ENCODE results near the gene ARID5A. TPM values are rescaled to one million over a fixed set of nuclear protein-coding genes. Genes with fewer than 3 reads are reported as not detected.

Gene ARID5A
- total and polyA plus RNA-seq, 7 donors, result 12.9 to 73.6 (median 29.9) TPM

GRCh38 chr2:96514521-96514920, 22.0 kb upstream of the ARID5A start:
- Histone ChIP-seq H3K27ac (no peak overlapping the region), H3K27me3 (ENCODE audit: insufficient read depth in 3 of 3, low read length in 2 of 3) (no peaks in the 10 kb centered on the region), H3K4me1 (peaks cover 9% of the 10 kb centered on the region), H3K36me3 (ENCODE audit: insufficient read depth in 1 of 2, low read depth in 1 of 2) (no peaks in the 10 kb centered on the region), H3K4me3 (no peak overlapping the region), H3K9me3 (peaks cover 3% of the 10 kb centered on the region)
- 82 to 87% (median 86%) methylated on average over 6 of the region's 6 CpGs for WGBS, 3 donors
- ATAC-seq (no peak), DNase-seq (no peak)
- no peak for TF ChIP-seq CTCF (IDR thresholded peaks at IDR 0.05)
- intact Hi-C loops (cut with DNase I), result loop anchor here in 1 of 2 donors (10.0 kb wide), 1 partner anchor 200 kb away; no protein-coding TSS in a partner anchor

GRCh38 chr2:96517079-96517478, 19.5 kb upstream of the ARID5A start:
- H3K27me3 ChIP-seq (ENCODE audit: insufficient read depth in 3 of 3, low read length in 2 of 3), result no peaks in the 10 kb centered on the region
- no peak overlapping the region for H3K4me3 ChIP-seq
- no peaks in the 10 kb centered on the region for H3K4me1 ChIP-seq
- DNase-seq (no peak), ATAC-seq (no peak)
- H3K9me3 ChIP-seq, result peaks cover 3% of the 10 kb centered on the region
- no peak for TF ChIP-seq CTCF (IDR thresholded peaks at IDR 0.05)
- no peak overlapping the region for H3K27ac ChIP-seq
- 86 to 87% (median 87%) methylated on average over 1 of the region's 1 CpG for WGBS, 3 donors
- no peaks in the 10 kb centered on the region for H3K36me3 ChIP-seq (ENCODE audit: insufficient read depth in 1 of 2, low read depth in 1 of 2)
- intact Hi-C loops (cut with DNase I), result loop anchor here in 1 of 2 donors (10.0 kb wide), 1 partner anchor 202 kb away; no protein-coding TSS in a partner anchor

- DNase-seq (no peak), ATAC-seq (no peak)
- TF ChIP-seq CTCF (IDR thresholded peaks at IDR 0.05), result no peak
- peaks cover 3% of the 10 kb centered on the region for H3K9me3 ChIP-seq
- H3K27me3 ChIP-seq (ENCODE audit: insufficient read depth in 3 of 3, low read length in 2 of 3), result no peaks in the 10 kb centered on the region
- no peak overlapping the region for H3K27ac ChIP-seq
- intact Hi-C loops (cut with DNase I), result no loop called here
- H3K36me3 ChIP-seq (ENCODE audit: insufficient read depth in 1 of 2, low read depth in 1 of 2), result no peaks in the 10 kb centered on the region
- no peak overlapping the region for H3K4me3 ChIP-seq
- H3K4me1 ChIP-seq, result no peaks in the 10 kb centered on the region
- 83 to 87% (median 84%) methylated on average over 4 of the region's 4 CpGs for WGBS, 3 donors
Observed at GRCh38 chr2:96520231-96520630, 16.3 kb upstream of the ARID5A start.

GRCh38 chr2:96520697-96521096, 15.9 kb upstream of the ARID5A start:
- intact Hi-C loops (cut with DNase I), result no loop called here
- no peak for ATAC-seq

More at GRCh38 chr2:96520697-96521096, 15.9 kb upstream of the ARID5A start:
- 61 to 76% (median 62%) methylated on average over 3 of the region's 3 CpGs for WGBS, 3 donors
- no peaks in the 10 kb centered on the region for H3K36me3 ChIP-seq (ENCODE audit: insufficient read depth in 1 of 2, low read depth in 1 of 2)
- TF ChIP-seq CTCF (IDR thresholded peaks at IDR 0.05), result no peak
- H3K9me3 ChIP-seq, result peaks cover 3% of the 10 kb centered on the region
- H3K27me3 ChIP-seq (ENCODE audit: insufficient read depth in 3 of 3, low read length in 2 of 3), result no peaks in the 10 kb centered on the region
- DNase-seq, result no peak
- H3K4me1 ChIP-seq, result no peaks in the 10 kb centered on the region
- no peak overlapping the region for H3K27ac ChIP-seq
- no peak overlapping the region for H3K4me3 ChIP-seq
